Activated naive CD4-positive, alpha-beta T cell treated with anti-CD3 and anti-CD28 coated beads, Interleukin-2, amount 50 U/mL, for 16 hours (primary cell): ENCODE results near the gene FGF2.

Experiments used
- DNase-seq: peaks from one replicate; pipeline ENCODE4 v3.0.0-alpha.2; 2020

Gene FGF2

DNA sequence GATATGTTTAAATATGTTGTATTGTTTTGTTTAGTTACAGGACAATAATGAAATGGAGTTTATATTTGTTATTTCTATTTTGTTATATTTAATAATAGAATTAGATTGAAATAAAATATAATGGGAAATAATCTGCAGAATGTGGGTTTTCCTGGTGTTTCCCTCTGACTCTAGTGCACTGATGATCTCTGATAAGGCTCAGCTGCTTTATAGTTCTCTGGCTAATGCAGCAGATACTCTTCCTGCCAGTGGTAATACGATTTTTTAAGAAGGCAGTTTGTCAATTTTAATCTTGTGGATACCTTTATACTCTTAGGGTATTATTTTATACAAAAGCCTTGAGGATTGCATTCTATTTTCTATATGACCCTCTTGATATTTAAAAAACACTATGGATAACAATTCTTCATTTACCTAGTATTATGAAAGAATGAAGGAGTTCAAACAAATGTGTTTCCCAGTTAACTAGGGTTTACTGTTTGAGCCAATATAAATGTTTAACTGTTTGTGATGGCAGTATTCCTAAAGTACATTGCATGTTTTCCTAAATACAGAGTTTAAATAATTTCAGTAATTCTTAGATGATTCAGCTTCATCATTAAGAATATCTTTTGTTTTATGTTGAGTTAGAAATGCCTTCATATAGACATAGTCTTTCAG, 68.8 kb downstream of the FGF2 start:
- DNase-seq, result no peak

DNA sequence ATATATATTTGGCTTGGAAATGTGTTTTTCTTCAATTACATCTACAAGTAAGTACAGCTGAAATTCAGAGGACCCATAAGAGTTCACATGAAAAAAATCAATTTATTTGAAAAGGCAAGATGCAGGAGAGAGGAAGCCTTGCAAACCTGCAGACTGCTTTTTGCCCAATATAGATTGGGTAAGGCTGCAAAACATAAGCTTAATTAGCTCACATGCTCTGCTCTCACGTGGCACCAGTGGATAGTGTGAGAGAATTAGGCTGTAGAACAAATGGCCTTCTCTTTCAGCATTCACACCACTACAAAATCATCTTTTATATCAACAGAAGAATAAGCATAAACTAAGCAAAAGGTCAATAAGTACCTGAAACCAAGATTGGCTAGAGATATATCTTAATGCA, 69.6 kb downstream of the FGF2 start:
- no peak for DNase-seq

DNA sequence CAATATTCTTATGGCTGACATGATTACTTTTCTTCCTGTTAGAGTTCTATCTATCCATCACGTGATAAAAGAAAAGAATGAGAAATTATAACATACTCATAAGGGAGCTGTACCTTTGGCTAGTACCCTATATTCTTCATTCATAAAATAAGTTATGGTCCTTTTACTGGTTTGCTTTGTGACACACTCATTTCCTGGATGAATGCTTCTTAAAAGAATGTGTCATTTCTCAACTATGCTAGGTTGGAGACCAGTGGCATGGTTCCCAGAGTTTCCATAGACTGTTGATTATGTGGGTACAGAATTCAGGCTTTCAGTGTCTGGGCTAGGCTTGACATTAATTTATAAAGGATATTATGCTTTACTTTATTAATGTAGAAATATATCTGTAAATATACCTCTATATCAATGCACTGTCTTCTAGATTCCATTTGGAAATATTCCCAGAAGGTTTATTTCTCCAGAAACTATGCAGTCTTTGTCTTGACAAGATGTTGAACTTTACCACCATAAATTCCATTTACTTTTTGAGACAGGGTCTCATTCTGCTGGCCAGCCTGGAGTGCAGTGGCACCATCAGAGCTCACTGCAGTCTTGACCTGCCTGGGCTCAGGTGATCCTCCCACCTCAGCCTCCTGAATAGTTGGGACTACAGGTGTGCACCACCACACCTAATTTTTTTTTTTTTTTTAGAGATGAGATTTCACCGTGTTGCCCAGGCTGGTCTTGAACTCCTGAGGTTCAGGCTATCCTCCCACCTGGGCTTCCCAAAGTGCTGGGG, 71.9 kb downstream of the FGF2 start:
- DNase-seq, result no peak

DNA sequence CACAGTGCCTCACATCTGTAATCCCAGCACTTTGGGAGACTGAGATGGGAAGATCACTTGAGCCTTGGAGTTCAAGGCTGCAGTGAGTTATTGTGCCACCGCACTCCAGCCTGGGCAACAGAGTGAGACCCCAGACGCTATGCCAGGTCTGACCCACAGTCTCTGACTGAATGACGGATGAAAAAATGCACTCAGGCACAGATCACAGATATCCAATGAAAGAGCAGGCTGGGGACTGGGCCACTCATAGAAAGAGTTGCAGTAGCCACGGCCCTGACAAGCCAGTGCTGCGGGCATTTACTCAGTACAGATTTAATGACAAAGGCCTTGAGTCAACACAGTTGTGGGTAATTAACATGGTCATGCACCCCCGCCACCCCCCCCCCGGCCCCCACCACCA, 73.1 kb downstream of the FGF2 start:
- no peak for DNase-seq

DNA sequence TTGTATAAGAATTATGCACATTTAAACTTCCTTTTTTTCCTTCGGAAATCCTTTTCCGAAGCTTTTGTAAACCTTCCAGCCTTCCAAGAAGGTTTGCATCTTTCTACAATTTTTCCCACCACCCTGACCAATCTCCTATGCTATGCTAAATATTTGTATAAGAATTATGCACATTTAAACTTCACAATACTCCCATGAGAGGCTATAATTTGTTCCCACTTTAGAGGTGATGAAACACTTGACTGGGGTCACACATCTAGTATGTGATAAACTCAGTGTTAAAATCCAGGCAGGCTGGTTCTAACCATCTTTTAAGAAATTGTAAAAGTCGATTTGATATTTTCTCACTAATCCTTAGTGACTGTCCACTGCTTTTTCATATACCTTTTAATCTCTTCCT, 73.7 kb downstream of the FGF2 start:
- DNase-seq, result no peak

DNA sequence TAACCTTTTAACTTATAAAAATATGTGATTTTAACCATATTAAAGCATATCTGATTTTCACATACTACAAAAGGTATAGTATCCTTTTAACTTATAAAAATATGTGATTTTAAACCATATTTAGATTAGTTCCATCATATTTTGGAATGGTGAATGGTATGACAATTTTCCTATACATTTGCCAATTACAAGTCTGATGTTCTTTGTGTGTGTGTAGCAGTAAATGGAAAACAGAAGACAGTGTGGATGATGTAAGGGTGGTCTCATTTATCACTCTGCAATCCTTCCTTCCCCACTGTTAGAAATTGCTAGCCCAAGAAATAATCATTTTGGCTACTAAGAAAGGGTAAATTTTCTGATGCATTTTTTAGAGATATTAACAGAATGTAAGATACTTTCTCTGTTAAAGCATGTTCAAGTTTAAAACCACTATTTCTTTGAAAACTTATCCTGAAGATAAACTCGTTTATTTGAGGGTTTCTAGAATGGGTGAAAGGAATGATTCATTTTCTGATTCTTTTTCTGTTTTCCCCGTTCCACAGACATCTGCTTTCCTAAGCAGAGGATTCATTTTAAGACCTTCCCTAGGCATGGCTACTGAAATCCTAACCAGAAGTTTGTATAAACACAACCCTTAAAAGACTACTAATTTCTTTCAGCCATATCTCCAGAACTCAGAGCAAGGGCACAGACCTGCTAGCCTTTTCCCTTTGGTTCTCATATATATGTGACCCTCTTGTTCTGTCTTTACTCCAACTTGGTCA, 74.8 kb downstream of the FGF2 start:
- no peak for DNase-seq

DNA sequence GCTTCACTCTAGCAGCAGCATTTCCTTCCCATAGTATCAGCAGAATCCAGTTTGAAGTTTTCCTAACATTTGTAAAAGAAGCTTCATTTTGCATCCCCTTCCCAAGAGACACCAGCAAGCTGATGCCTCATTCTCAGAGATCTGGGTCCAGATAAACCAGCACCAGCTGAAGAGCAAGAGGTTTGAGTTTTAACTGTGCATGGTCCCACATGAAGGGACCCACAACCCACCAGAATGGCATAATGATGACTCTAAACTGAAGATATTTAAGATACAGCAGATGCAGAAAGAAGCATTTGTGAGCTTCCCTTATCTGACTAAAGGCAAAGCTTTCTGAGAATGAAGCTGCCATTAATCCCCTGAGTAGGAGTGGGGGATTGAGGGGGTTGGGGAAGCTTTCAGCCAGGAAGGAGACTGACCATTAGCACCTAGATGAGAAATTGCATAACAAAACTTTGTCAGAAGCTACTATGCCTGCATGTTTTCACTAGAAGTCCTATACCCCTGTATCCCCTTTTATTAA, 77.2 kb downstream of the FGF2 start:
- DNase-seq, result no peak

DNA sequence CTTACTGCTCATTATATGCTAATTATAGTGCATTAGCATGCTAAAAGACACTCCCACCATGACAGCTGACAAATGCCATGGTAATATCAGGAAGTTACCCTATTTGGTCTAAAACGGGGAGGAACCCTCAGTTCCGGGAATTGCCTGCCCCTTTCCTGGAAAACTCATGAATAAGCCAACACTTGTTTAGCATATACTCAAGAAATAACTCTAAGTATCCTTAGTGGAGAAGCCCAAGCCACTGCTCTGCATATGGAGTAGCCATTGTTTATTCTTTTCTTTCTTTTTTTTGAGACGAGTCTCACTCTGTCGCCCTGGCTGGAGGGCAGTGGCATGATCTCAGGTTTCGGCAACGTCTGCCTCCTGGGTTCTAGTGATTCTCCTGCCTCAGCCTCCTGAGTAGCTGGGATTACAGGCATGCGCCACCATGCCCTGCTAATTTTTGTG, 80.3 kb downstream of the FGF2 start:
- DNase-seq, result no peak

DNA sequence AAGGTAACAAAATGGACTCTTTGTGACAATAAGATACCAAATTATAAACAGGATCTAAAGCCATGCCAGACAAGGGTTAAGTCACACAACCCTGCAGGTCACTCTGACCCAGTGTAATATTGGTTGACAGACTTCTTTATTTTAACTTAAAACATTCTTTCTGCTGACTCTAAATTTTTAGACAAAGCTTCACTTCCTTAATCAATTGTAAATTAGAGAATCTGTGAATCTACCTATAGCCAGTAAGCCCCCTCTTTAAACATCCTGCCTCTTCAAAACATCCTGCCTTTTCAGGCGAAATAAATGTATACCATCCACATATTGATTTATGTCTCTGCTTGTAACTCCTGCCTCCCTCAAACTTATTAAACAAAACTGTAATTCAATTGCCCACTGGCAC, 81.6 kb downstream of the FGF2 start:
- no peak for DNase-seq

DNA sequence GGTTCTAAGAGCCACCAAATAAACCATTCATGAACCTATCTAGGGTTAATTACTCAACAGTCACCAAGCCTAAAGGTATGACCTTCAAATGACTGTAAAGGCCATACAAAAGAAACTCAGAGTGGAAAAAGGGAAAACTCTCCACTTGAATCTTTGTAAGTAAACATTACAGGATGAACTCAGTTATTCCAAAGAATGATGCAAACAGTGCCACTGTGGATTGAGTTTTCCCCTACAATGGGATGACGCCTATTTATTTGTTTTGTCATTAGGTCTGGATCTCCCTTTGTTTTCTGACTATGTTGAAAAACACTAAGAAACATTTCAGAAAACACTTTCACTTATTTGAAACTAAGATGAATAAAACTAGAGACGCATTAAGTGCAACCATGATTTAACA, 83.1 kb downstream of the FGF2 start:
- DNase-seq, result no peak

DNA sequence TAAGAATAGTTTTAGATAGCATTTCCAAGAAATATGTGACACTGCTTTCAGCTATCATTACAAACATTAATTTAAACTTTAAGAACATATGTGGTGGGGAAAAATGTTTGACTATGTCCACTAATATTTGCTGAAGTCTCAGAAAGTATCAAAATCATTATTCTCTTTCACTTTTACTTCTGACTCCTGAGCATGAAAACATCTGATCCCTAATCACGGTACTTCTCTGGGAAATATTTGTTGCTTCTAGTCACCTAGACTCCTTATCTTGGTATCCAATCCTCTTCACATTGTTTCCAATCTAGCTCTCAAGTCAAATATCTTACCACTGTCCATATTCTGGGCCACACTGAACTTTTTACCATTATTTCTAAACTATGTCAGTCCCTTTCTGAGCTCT, 85.0 kb downstream of the FGF2 start:
- DNase-seq, result no peak

DNA sequence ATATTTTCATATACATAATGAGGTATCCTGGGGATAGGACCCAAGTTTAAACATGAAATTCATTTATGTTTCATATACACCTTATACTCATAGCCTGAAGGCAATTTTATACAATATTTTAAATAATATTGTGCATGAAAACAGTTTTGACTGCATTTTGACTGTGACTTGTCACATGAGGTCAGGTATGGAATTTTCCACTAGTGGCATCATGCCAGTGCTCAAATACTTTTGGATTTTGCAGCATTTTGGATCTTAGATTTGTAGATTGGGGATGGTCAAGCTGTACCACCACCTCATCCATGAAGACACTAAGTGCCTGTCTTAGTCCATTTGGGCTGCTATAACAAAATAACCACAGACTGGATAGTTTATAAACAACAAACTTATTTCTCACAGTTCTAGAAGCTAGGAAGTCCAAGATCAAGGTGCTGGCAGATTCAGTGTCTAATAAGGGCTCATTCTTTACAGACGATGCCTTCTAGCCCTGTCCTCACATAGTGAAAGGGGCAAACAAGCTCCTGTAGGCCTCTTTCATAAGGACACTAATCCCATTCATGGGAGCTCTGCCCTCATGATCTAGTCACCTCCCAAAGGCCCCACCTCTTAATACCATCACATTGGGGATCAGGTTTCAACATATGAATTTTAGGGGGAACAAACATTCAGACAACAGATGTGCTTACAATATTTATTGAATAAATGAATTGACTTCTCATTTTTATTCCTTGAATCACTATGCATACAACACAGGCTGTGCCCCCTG, 86.4 kb downstream of the FGF2 start:
- no peak for DNase-seq

DNA sequence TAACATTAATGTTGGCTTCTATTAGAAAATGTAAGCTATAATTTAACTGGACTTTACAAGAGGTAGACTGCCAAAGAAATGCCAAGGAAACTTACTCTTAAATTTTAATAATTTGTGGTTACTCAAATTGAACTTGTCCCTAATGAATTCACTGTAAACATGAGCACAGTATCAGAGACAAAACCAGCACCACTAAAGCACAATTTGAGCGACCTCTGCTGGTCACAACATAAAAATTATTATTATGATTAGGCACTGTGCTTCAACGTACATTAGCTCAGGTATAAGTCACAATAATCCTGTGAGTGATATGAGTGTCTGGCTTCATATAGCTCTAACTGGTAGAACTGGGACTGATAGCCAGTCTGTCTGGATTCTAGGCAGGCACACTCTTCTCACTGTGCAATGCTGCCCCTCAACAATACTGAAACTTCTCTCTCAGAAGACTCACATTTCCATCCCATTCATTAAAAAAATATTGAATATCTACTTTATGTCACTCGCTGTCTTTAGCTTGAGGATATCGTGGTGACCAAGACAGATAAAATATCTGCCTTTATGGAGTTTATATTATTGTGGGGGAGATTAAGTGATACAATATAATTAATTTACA, 87.8 kb downstream of the FGF2 start:
- no peak for DNase-seq

DNA sequence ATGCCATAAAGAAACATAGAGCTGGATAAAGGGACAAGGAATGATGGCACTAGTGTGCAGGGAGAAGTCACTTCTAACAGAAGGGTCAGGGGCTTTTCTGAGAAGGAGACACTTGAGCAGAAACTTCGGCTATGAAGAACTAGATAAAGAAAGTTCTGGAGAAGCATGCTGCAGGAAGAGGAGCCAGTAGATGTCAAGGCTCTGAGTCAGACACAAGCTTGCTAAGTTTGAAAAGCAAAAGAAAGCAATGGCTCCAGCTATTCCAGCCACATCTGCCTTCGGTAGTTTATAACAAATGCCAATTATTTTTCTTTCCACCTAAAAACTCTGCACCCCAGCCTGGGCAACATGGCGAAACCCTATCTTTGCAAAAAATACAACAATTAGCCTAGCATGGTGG, 88.3 kb downstream of the FGF2 start:
- no peak for DNase-seq

DNA sequence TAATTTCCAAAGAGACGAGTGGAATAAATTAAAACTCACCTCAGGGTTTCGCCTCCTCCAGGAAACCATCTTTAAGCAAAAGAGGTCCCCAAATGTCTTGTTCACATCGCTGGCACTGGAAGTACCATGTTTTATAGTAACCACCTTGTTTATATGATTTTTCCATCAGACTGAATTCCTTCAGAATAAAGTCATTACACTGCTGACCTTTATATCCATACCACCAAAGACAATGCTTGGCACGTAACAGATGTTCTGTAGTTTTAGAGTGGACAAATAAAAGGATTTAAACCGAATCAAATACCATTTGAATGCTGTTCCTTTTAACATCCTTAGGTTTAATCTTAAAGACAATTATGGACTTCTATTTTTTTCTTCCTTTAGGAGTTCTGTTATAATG, 91.1 kb downstream of the FGF2 start:
- no peak for DNase-seq

DNA sequence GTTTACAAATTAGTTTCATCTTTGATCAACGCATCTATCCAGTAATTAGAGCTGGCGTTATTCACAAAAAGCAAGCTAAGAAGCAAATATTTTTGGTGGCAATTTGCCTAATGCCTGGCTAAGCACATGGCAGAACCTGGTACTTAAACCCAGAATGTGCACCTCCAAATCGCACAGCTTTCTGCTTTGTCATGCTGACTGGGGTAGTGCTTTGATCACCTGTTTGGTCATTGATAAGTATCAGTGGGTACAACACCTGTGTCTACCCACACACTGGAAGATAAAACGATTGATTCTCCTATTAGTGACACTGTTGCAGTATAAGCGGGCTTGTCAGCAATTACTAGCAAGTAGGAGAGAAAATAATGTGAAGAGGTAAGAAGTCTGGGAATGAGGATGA, 93.8 kb downstream of the FGF2 start:
- DNase-seq, result no peak

DNA sequence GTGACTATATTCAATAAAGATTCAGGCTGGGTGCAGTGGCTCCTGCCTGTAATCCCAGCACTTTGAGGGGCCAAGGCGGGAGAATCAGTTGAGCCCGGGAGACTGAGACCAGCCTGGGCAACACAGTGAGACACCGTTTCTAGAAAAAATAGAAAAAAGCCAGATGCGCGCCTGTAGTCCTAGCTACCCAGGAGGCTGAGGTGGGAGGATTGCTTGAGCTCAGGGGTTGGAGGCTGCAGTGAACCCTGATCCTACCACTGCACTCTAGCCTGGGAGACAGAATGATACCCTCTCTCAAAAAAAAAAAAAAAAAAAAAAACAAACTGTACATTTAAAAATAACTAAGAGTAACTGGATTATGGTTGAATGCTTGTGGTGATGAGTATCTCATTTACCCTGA, 94.7 kb downstream of the FGF2 start:
- no peak for DNase-seq

DNA sequence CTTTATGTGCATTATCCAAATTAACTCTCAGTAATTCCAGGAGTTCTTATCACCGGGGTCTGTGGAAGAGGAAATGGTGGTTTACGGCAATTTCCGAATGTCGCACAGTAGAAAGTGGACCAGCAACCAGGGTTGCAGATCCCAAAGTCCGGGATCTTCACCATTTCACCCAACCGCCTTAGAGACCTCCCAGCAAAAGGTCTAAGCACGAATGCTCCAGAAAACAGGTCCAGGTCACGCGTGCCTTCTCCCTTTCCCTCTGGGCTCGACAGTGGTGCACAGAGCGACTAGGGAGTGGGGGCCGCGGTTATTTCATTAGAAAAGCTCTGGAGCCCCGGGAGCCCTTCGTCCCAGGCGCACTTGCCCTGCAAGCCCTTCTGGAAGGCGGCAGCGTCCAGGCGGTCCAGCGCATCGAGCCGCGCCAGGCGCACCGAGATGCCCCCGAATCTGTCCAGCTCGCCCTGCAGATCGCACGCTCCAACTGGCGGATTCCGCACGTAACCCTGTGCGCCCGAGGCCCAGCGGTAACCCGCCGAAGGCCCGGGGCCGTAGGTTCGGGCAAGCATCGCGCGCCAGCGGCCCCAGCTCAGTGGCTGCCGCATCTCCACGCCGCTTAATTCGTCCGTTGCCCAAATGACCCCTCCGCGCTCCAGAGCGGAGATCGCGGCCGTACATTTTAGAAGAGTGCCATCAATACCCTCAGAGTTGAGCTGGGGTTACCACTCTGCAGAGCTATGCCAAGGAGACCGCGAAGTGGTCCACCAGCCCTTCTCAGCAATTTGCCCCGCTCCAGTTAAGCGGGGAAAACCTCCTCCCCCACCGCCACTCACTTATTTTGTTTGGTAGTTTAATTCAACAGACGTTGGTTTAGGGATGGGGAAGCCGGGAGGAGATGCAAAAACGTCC, 95.6 kb downstream of the FGF2 start, which contains the start of gene NUDT6:
Gene NUDT6 (minus strand): TSS at position 627 of the 906 bp plus-strand sequence. CDS start 25 bp downstream, at position 602.
- peak; percentile 40 for DNase-seq

DNA sequence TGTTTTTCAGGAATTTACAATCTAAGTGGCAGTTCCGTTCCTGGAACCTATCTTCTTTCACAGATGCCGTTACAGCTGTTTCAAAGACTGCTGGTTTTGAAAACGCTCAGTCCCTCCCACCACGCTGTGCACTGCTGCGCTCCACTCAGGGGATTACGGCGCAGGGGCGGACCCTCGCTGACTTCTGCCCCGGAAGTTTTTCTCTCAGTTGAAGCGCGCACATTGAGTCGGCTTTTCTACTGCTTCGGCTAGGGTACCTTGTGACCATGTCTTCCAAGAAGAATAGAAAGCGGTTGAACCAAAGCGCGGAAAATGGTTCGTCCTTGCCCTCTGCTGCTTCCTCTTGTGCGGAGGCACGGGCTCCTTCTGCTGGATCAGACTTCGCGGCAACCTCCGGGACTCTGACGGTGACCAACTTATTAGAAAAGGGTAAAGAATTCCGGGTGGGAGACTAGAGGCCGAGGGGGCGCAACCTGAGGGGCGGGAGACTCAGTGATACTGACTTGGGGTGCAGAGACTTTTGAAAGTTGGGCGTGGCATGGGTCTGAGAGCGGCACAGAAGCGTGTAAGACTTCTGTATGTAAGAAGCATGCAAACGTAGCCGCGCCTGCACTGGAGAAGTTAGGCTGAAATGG, 96.4 kb downstream of the FGF2 start:
- peak; percentile 88 for DNase-seq

DNA sequence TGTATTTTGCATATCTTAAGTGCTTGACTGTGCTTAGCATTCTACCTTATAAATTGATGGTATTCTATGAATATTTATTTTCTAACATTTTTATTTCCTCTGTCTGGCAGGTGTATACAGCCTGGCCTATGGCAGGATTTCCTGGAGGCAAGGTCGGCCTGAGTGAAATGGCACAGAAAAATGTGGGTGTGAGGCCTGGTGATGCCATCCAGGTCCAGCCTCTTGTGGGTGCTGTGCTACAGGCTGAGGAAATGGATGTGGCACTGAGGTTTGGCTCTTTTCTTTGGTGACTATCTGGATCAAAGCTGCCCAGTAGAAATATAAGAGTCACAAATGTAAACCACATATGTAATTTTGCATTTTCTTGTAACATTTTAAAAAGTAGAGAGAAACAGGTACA, 102.3 kb downstream of the FGF2 start:
- no peak for DNase-seq

DNA sequence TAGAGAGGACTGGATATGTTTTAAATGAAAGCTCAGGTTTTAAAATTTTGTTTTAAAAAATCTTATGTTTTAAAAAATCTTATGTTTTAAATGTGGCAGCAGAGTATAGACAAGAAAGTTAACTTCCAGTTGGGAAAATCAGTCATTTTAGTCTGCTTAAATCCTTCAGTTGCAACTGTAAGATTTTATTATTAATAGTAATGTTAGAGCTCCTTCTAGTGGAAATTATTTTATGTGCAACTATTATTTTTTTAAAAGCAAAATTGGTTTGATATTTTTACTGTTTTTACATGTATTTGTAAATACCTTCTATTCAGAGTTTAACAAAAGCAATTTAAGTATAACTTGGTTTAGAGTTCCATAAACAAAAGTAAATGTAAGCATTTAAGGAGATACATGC, 104.2 kb downstream of the FGF2 start:
- no peak for DNase-seq
